K562 (cell line): Measurements from ENCODE around the gene HOXD12. TPM values are rescaled to one million over a fixed set of nuclear protein-coding genes. Genes with fewer than 3 reads are reported as not detected.

Source experiments
- ATAC-seq: fragments of 200-7000 bp; cut with Tn5 transposase; 3 replicates; pipeline ENCODE4 v1.9.1; 2020; ENCODE audit warnings: moderate library complexity
- BruUV-seq: library from RNA; stranded (reverse); fragments of 400-500 nt; replicated peaks from 2 replicates; lab custom pipeline; 2021; lab: Mats Ljungman, UMichigan
- CTCF ChIA-PET: fragments of 300-600 bp; formaldehyde crosslinking; extraction: SDS; loops from one replicate; lab custom pipeline; 2021; ENCODE audit warnings: low intra/inter-chr PET ratio; lab: Yijun Ruan, JAX
- POLR2A ChIA-PET: fragments of 300-600, 350-650 bp; sonication (Branson Sonifier 250); formaldehyde crosslinking; extraction: SDS; loops from one replicate; lab custom pipeline; 2021; ENCODE audit warnings: antibody characterized with exemption, inconsistent platforms; lab: Yijun Ruan, JAX
- DNase-seq, 4 experiments: peaks; one replicate each; pipeline versions ENCODE4 v3.0.0 to v3.0.0-alpha.2; 2011 to 2018; ENCODE audit warnings: low spot score in 3 of 4, mixed read lengths in 3 of 4; ENCODE audit errors: extremely low read depth in 1 of 4
- FAIRE-seq: peaks from 2 replicates; lab custom pipeline; 2011; peaks lifted over from hg19 to GRCh38; lab: Jason Lieb, UNC
- H2AFZ ChIP-seq: 2 replicates; pipeline ENCODE4 v1.6.0; 2011; ENCODE audit warnings: low read depth, low read length, control low read depth, inconsistent platforms
- H3K27ac ChIP-seq: fragments of 200-600 bp; 3 replicates; pipeline ENCODE4 v1.8.0; 2011; ENCODE audit warnings: low read depth, mild to moderate bottlenecking, control low read depth, inconsistent platforms, low read length, moderate library complexity, mixed read lengths; ENCODE audit errors: extremely low read depth
- H3K27me3 ChIP-seq, 2 experiments: fragments of 300-600 bp in 1 of 2; 2 replicates in 1 of 2; 3 replicates in 1 of 2; pipeline versions ENCODE4 v1.6.0 to v1.8.0; 2011; ENCODE audit warnings: inconsistent platforms in 2 of 2, low read length in 2 of 2, mild to moderate bottlenecking in 1 of 2, mixed read lengths in 1 of 2, moderate library complexity in 1 of 2; ENCODE audit not compliant: control insufficient read depth in 2 of 2, insufficient read depth in 2 of 2
- H3K36me3 ChIP-seq: fragments of 300-600 bp; 3 replicates; pipeline ENCODE4 v1.8.0; 2011; ENCODE audit warnings: mild to moderate bottlenecking, low read length, inconsistent platforms; ENCODE audit not compliant: control insufficient read depth, insufficient read depth
- H3K4me1 ChIP-seq, 2 experiments: fragments of 200-600 bp in 1 of 2; replicated peaks in 1 of 2; 2 replicates in 1 of 2; 3 replicates in 1 of 2; pipeline versions ENCODE4 v1.5.1 to v1.8.0; 2011; ENCODE audit warnings: inconsistent platforms in 2 of 2, low read length in 2 of 2, mild to moderate bottlenecking in 1 of 2, mixed read lengths in 1 of 2, moderate library complexity in 1 of 2; ENCODE audit not compliant: control insufficient read depth in 2 of 2, insufficient read depth in 2 of 2
- H3K4me2 ChIP-seq: 2 replicates; pipeline ENCODE4 v1.6.1; 2011; ENCODE audit warnings: low read length, control low read depth, inconsistent platforms, mixed read lengths; ENCODE audit not compliant: insufficient read depth
- H3K4me3 ChIP-seq: fragments of 200-600 bp; sonication (generic), shearing (Covaris generic); 2 replicates; pipeline ENCODE4 v1.5.1; 2016; ENCODE audit warnings: control low read depth, inconsistent platforms
- H3K79me2 ChIP-seq: fragments of 200-600 bp; 3 replicates; pipeline ENCODE4 v1.8.0; 2011; ENCODE audit warnings: low read length, inconsistent platforms; ENCODE audit not compliant: control insufficient read depth, insufficient read depth
- H3K9ac ChIP-seq, 2 experiments: 2 replicates each; pipeline versions ENCODE4 v1.6.0 to v1.6.1; 2011; ENCODE audit warnings: low read depth in 2 of 2, low read length in 2 of 2, control low read depth in 1 of 2, inconsistent platforms in 1 of 2, mild to moderate bottlenecking in 1 of 2, mixed read lengths in 1 of 2; ENCODE audit not compliant: insufficient read depth in 1 of 2
- H3K9me1 ChIP-seq: one replicate; pipeline ENCODE4 v1.6.0; 2011; ENCODE audit warnings: inconsistent platforms, mild to moderate bottlenecking, low read length, moderate library complexity; ENCODE audit not compliant: control insufficient read depth, insufficient read depth
- H3K9me3 ChIP-seq: replicated peaks from 2 replicates; pipeline ENCODE4 v1.5.1; 2011; ENCODE audit warnings: low read depth, low read length, inconsistent platforms; ENCODE audit not compliant: control insufficient read depth, insufficient read depth
- H4K20me1 ChIP-seq: replicated peaks from 2 replicates; pipeline ENCODE4 v1.6.1; 2011; ENCODE audit warnings: low read length, inconsistent platforms, mixed read lengths; ENCODE audit not compliant: control insufficient read depth, insufficient read depth
- RBM22 ChIP-seq: fragments of 200-400 bp; formaldehyde crosslinking; IDR thresholded peaks from 2 replicates; pipeline ENCODE4 v1.6.1; 2018; ENCODE audit warnings: low read length, low read depth; ENCODE audit not compliant: poor library complexity, severe bottlenecking
- RNF2 ChIP-seq: sonication (generic); IDR thresholded peaks from 2 replicates; pipeline ENCODE4 v1.6.1; 2016
- WGBS: fragments of 100-300 bp; shearing (Covaris generic); methylation state at CpG from one replicate; pipeline ENCODE4 v1.1.6; 2016; ENCODE audit warnings: low coverage, mixed read lengths; ENCODE audit not compliant: insufficient coverage; ENCODE audit errors: missing lambda C conversion rate; 5-methylcytosine and 5-hydroxymethylcytosine counted together
- in situ Hi-C: fragments of 300-500 bp; cut with MboI; formaldehyde crosslinking; loops from 4 replicates; pipeline ENCODE4 v1.15.0; 2018; ENCODE audit warnings: inconsistent platforms, mixed read lengths
- intact Hi-C: fragments of 100-400 bp; cut with micrococcal nuclease; formaldehyde crosslinking; loops from 2 replicates; pipeline ENCODE4 v1.14.2; 2022
- polyA plus RNA-seq, 8 experiments: library from polyadenylated mRNA; depleted of rRNA in 4 of 8; stranded (reverse) in 5 of 8; unstranded in 3 of 8; fragments of >200 nt; fragmentation: Nextera tagmentation in 2 of 8; fragmentation: Illumina TruSeq in 1 of 8; extraction: Ambion mirVana in 2 of 8; extraction: Trizol in 1 of 8; gene quantifications; 2 replicates each; pipeline versions ENCODE4 v1.2.1 to v1.2.3, GENCODE V29; 2011 to 2014; ENCODE audit warnings: inconsistent platforms in 1 of 8, missing spikeins in 1 of 8
- total RNA-seq, 7 experiments: library from RNA; depleted of rRNA in 6 of 7; stranded (reverse); fragments of >200 nt in 6 of 7; fragmentation: Illumina TruSeq in 2 of 7; extraction: Trizol in 2 of 7; gene quantifications; 2 replicates each; pipeline versions ENCODE4 v1.2.1 to v1.2.3, GENCODE V29; 2011 to 2021; ENCODE audit warnings: low replicate concordance in 1 of 7
- TF ChIP-seq, protein P1 (sequence below): fragments of 450-650 bp; formaldehyde crosslinking; IDR thresholded peaks from 2 replicates; pipeline ENCODE4 v1.4.0; 2020; ENCODE audit warnings: mild to moderate bottlenecking, mixed read lengths

Gene HOXD12
- total and polyA plus RNA-seq, 9 of the 15 experiments (the other 6 are each of a cell fraction or from before 2014, with no cell fraction given): not detected

DNA sequence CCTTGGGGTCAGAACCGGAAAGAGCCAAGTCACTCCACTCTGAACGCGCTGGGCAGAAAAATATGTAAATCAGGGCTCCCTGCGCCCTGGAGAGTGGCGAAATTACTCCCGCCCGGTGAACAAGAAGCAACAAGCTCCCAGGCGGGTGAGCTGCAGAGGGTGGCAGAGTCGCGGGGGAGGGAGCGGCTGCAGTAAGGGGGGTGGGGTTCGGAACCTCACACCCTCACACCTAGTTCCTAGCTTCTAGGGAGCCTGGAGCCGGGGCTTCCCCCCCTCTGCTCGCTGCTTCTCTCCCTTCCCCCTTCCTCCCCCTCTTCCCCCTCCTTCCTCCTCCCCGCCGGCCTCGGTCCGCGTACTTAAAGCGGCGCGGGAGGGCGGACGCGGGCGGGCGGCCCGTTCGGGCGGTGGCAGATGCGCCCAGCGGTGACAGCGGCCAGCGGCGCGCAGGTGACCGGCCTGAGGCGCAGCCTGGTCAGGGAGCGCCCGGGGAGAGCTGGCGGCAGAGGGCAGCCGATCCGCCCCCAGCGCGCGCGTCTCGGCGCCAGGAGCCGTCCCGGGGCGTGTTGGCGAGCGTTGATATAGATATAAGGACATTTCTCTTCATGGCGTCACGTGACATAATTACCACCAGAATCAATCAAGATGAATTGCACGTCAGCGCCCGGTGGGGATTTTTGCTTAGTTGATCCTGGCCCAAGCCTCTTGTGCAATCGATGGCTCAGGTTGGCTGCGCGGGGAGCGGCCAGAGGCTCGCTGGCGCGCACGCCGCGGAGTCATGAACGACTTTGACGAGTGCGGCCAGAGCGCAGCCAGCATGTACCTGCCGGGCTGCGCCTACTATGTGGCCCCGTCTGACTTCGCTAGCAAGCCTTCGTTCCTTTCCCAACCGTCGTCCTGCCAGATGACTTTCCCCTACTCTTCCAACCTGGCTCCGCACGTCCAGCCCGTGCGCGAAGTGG lies 7.3 kb downstream of the HOXD12 start, which contains the start of gene HOXD11:
Gene HOXD11, plus strand, starts transcription at position 700 of the 959 bp plus-strand sequence. Its CDS starts 76 bp downstream, at position 776.
- no peak within 1 kb of the TSS for H3K4me2 ChIP-seq
- intact Hi-C loops (no loop called here), in situ Hi-C loops (no loop called here)
- H3K36me3 ChIP-seq: no peaks in the 10 kb centered on the region
- FAIRE-seq (no peak), DNase-seq (no peak), ATAC-seq (no peak)
- peaks cover 0 to 9% of the 10 kb centered on the region in 2 experiments; a peak in 1 of 5 replicates for H3K4me1 ChIP-seq
- CTCF ChIA-PET: no interaction called here
- H3K9me3 ChIP-seq: no peaks in the 10 kb centered on the region
- no peak within 1 kb of the TSS for H3K27ac ChIP-seq
- peaks cover 4% of the 10 kb centered on the region; the same call in 1 of the 2 replicates for H4K20me1 ChIP-seq
- no peaks in the 10 kb centered on the region for H3K79me2 ChIP-seq
- no TSS peak for BruUV-seq
- no peak within 1 kb of the TSS for H2AFZ ChIP-seq
- no peaks in the 10 kb centered on the region for H3K9me1 ChIP-seq
- no peak within 1 kb of the TSS for H3K9ac ChIP-seq
- TF ChIP-seq RNF2 (no peak), RBM22 (no peak)
- TF ChIP-seq, protein P1, sequence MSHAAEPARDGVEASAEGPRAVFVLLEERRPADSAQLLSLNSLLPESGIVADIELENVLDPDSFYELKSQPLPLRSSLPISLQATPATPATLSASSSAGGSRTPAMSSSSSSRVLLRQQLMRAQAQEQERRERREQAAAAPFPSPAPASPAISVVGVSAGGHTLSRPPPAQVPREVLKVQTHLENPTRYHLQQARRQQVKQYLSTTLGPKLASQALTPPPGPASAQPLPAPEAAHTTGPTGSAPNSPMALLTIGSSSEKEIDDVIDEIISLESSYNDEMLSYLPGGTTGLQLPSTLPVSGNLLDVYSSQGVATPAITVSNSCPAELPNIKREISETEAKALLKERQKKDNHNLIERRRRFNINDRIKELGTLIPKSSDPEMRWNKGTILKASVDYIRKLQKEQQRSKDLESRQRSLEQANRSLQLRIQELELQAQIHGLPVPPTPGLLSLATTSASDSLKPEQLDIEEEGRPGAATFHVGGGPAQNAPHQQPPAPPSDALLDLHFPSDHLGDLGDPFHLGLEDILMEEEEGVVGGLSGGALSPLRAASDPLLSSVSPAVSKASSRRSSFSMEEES (CRISPR knock-in tag): peak; percentile 58
- POLR2A ChIA-PET: no interaction called here
- 63% methylated on average over 51 of the region's 85 CpGs for WGBS
- no peak within 1 kb of the TSS for H3K4me3 ChIP-seq
- H3K27me3 ChIP-seq: peaks cover 44 to 48% of the 10 kb centered on the region in 2 experiments
